ENCODE measurements around the gene RHCE. TPM values are rescaled to one million over a fixed set of nuclear protein-coding genes. Genes with fewer than 3 reads are reported as not detected.

RHCE gene
- total RNA-seq, 1 experiment from 2014 or later, result not detected

DNA sequence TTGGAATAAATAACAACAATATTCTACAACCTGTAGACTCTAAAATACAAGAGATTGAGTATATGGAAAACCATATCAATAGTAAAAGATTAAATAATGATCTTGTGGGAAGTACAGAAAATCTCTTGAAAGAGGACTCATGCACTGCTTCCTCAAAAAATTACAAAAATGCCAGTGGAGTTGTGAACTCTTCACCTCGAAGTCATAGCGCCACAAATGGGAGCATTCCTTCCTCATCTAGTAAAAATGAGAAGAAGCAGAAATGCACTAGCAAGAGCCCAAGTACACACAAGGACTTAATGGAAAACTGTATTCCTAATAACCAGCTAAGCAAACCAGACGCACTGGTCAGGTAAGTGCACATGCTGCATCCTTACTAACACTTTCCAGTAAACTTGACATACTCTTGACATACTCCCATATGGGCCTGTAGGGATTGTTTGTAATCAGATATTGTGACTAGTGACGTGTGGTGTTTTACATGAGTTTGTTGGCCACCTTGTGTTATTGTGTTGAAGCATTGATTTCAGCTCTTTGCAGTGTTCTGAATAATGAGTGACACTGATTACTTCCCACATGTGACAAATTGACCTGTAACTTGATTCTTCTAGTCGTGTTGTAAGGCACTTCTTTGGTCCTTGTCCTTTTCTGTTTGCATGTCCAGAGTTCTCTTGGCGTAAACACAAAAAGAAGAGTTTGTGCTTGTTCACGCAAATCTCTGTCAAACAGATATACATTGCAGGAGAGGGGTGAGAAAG lies 38.1 kb upstream of the RHCE start:
- DNase-seq (ENCODE audit: low read depth, low spot score), result no peak
- Histone ChIP-seq H3K27me3 (ENCODE audit: control insufficient read depth, insufficient read depth, low read length) (no peaks in the 10 kb centered on the region), H3K4me1 (ENCODE audit: control insufficient read depth, insufficient read depth, low read length) (no peaks in the 10 kb centered on the region), H3K27ac (ENCODE audit: low read length) (no peak overlapping the region), H3K4me3 (ENCODE audit: low read depth in 2 of 2, low read length in 2 of 2) (no peak overlapping the region), H3K9me3 (ENCODE audit: control insufficient read depth, insufficient read depth, low read depth, low read length) (no peaks in the 10 kb centered on the region), H3K36me3 (ENCODE audit: control insufficient read depth, insufficient read depth, low read length) (no peaks in the 10 kb centered on the region)
- no peak for ATAC-seq
- TF ChIP-seq REST (IDR thresholded peaks at IDR 0.05; ENCODE audit: insufficient read depth in 1 of 2, low read depth in 2 of 2, low read length in 1 of 2) (no peak), SIN3A (IDR thresholded peaks at IDR 0.05; ENCODE audit: borderline replicate concordance, insufficient read depth, low read depth, low read length) (no peak), POLR2AphosphoS5 (IDR thresholded peaks at IDR 0.05; ENCODE audit: low read depth, low read length) (no peak), TCF7L2 (IDR thresholded peaks at IDR 0.05; ENCODE audit: low read depth, low read length) (no peak)
- TF ChIP-seq, protein P1, sequence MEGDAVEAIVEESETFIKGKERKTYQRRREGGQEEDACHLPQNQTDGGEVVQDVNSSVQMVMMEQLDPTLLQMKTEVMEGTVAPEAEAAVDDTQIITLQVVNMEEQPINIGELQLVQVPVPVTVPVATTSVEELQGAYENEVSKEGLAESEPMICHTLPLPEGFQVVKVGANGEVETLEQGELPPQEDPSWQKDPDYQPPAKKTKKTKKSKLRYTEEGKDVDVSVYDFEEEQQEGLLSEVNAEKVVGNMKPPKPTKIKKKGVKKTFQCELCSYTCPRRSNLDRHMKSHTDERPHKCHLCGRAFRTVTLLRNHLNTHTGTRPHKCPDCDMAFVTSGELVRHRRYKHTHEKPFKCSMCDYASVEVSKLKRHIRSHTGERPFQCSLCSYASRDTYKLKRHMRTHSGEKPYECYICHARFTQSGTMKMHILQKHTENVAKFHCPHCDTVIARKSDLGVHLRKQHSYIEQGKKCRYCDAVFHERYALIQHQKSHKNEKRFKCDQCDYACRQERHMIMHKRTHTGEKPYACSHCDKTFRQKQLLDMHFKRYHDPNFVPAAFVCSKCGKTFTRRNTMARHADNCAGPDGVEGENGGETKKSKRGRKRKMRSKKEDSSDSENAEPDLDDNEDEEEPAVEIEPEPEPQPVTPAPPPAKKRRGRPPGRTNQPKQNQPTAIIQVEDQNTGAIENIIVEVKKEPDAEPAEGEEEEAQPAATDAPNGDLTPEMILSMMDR (IDR thresholded peaks at IDR 0.05), result no peak
- intact Hi-C loops (cut with micrococcal nuclease; ENCODE audit: unreplicated experiment), result no loop called here
- BruUV-seq (replicated peaks), result no TSS peak
- ChIA-PET POLR2A (no interaction called here), CTCF (no interaction called here)
- in situ Hi-C loops (cut with HindIII; ENCODE audit: low pct_unique_long_range_greater_than_20kb, low sequenced_read_pairs), result no loop called here

GRCh38 chr1:25456502-25456901 lies 35.9 kb upstream of the RHCE start:
- no peaks in the 10 kb centered on the region for H3K27me3 ChIP-seq (ENCODE audit: control insufficient read depth, insufficient read depth, low read length)
- CTCF ChIA-PET, result no interaction called here
- H3K4me3 ChIP-seq (ENCODE audit: low read depth in 2 of 2, low read length in 2 of 2), result no peak overlapping the region
- no peaks in the 10 kb centered on the region for H3K4me1 ChIP-seq (ENCODE audit: control insufficient read depth, insufficient read depth, low read length)
- intact Hi-C loops (cut with micrococcal nuclease; ENCODE audit: unreplicated experiment), result no loop called here
- no TSS peak for BruUV-seq (replicated peaks)
- POLR2A ChIA-PET, result no interaction called here
- no peak overlapping the region for H3K27ac ChIP-seq (ENCODE audit: low read length)
- DNase-seq (ENCODE audit: low read depth, low spot score) (no peak), ATAC-seq (no peak)
- in situ Hi-C loops (cut with HindIII; ENCODE audit: low pct_unique_long_range_greater_than_20kb, low sequenced_read_pairs), result no loop called here
- no peaks in the 10 kb centered on the region for H3K9me3 ChIP-seq (ENCODE audit: control insufficient read depth, insufficient read depth, low read depth, low read length)
- TF ChIP-seq, protein P1 (IDR thresholded peaks at IDR 0.05), result no peak
- TF ChIP-seq POLR2AphosphoS5 (IDR thresholded peaks at IDR 0.05; ENCODE audit: low read depth, low read length), result no peak
- no peak for TF ChIP-seq TCF7L2 (IDR thresholded peaks at IDR 0.05; ENCODE audit: low read depth, low read length)
- no peak for TF ChIP-seq REST (IDR thresholded peaks at IDR 0.05; ENCODE audit: insufficient read depth in 1 of 2, low read depth in 2 of 2, low read length in 1 of 2)
- no peak for TF ChIP-seq SIN3A (IDR thresholded peaks at IDR 0.05; ENCODE audit: borderline replicate concordance, insufficient read depth, low read depth, low read length)
- H3K36me3 ChIP-seq (ENCODE audit: control insufficient read depth, insufficient read depth, low read length), result no peaks in the 10 kb centered on the region

Measured in Panc1 (cell line).